ENCODE measurements around the gene ACVR1. TPM values are rescaled to one million over a fixed set of nuclear protein-coding genes. Genes with fewer than 3 reads are reported as not detected.
A peak's percentile ranks its signal among the peaks of the same experiment; 100 is the strongest.

The ACVR1 gene
- total RNA-seq, 1 donor from 2014 or later, result 35.0 TPM

DNA sequence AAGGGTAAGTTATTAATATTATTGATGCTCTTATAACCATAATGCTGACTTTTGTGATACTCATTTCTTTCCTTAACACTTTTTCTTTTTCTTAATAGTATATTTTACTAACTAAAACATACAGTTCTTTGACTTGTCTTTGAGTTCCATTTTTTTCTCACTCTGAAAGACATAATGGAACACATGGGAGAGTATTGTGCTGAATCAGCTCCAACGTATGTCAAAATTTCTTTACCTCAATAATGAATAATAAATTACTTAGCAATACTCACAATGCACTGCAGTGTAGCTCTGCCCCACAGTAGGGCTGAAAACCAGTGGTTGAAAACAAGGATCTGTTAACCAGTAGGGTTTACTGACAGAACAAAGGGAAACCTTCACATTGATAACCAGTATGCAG, 40.7 kb downstream of the ACVR1 start:
- H3K36me3 ChIP-seq, result no peaks in the 10 kb centered on the region
- no peak overlapping the region for H3K4me3 ChIP-seq
- H3K9me3 ChIP-seq, result no peaks in the 10 kb centered on the region
- H3K4me1 ChIP-seq, result peaks cover 49% of the 10 kb centered on the region
- intact Hi-C loops (cut with DNase I), result no loop called here
- no peak overlapping the region for H3K27ac ChIP-seq
- DNase-seq (no peak), ATAC-seq (no peak)
- no peaks in the 10 kb centered on the region for H3K27me3 ChIP-seq (ENCODE audit: low read depth)
- TF ChIP-seq, protein P1, sequence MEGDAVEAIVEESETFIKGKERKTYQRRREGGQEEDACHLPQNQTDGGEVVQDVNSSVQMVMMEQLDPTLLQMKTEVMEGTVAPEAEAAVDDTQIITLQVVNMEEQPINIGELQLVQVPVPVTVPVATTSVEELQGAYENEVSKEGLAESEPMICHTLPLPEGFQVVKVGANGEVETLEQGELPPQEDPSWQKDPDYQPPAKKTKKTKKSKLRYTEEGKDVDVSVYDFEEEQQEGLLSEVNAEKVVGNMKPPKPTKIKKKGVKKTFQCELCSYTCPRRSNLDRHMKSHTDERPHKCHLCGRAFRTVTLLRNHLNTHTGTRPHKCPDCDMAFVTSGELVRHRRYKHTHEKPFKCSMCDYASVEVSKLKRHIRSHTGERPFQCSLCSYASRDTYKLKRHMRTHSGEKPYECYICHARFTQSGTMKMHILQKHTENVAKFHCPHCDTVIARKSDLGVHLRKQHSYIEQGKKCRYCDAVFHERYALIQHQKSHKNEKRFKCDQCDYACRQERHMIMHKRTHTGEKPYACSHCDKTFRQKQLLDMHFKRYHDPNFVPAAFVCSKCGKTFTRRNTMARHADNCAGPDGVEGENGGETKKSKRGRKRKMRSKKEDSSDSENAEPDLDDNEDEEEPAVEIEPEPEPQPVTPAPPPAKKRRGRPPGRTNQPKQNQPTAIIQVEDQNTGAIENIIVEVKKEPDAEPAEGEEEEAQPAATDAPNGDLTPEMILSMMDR (IDR thresholded peaks at IDR 0.05), result no peak

DNA sequence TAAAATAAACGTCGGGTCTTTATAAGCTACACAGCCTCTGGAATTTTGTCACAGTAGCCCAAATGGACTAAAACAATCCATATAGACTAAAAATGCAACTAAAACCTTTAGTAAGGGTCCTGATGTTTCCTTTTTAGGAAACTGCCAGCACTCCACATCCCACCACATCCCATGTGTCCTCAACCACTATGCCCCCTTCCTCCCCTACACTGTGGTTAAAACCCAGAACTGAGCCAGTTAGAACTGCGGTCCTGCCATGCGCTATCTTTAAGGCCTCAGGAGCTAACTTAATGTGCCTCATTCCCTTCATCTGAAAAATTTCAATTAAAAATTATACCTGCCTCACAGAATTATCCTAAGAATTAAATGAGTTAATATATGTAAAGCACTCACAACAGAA, 41.1 kb downstream of the ACVR1 start:
- TF ChIP-seq, protein P1 (IDR thresholded peaks at IDR 0.05), result no peak
- no peaks in the 10 kb centered on the region for H3K36me3 ChIP-seq
- intact Hi-C loops (cut with DNase I), result no loop called here
- no peak for DNase-seq
- H3K4me1 ChIP-seq, result peaks cover 49% of the 10 kb centered on the region
- H3K4me3 ChIP-seq, result no peak overlapping the region
- H3K27me3 ChIP-seq (ENCODE audit: low read depth), result no peaks in the 10 kb centered on the region
- H3K9me3 ChIP-seq, result no peaks in the 10 kb centered on the region
- ATAC-seq, result no peak
- no peak overlapping the region for H3K27ac ChIP-seq

DNA sequence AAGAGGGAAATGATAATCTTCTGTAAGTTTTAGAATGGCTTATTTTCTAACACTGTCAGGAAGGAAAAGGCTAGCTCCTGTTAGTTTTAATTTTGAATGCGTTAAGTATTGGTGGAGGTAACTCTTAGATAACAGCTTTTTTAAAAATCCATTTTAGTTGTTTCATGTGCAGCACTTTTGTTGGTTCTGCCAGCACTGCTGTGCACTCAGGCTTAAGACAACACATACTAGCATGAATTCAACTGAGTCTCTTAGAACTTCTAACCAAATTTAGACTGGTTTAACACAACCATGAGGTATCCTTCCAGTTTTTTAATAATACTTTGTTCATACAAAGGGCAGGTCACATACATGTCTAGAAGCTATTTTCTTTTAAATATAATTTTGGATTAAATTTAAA, 42.4 kb downstream of the ACVR1 start:
- ATAC-seq (no peak), DNase-seq (no peak)
- TF ChIP-seq, protein P1 (IDR thresholded peaks at IDR 0.05), result no peak
- no peaks in the 10 kb centered on the region for H3K27me3 ChIP-seq (ENCODE audit: low read depth)
- H3K4me3 ChIP-seq, result no peak overlapping the region
- peaks cover 39% of the 10 kb centered on the region for H3K4me1 ChIP-seq
- H3K9me3 ChIP-seq, result no peaks in the 10 kb centered on the region
- H3K36me3 ChIP-seq, result no peaks in the 10 kb centered on the region
- intact Hi-C loops (cut with DNase I), result no loop called here
- H3K27ac ChIP-seq, result no peak overlapping the region

DNA sequence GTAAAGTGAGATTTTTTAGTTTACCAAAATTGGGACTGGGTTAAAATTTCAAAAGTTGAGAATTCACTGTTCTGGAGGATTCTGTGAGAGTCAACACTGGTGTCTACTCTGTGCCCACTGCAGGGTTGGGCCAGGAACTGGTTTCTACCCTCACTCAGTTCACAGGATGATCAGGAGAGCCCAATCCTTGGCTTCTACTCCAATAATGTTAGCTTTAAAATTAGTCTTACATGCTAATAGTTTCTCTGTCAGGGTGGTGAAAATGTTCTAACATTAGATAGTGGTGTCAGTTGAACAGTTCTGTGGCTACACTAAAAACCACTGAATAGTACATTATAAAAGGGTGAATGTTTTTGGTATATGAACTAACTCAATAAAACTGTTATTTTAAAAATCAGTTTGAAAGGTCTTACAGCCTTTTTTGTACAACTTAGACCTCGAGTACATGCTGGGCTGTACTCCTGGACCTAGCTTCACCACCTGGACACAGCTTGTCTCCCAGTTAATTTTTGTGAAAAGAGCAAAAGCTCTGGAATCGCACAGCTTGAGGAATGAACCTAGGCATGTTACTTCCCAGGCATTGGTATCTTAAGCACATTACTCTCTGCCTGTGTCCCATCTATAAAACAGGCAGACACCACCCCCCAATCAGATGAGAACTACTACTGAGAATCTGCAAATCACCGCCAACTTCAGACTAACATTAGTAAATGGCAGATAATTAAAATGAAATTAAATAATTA, 44.4 kb downstream of the ACVR1 start:
- intact Hi-C loops (cut with DNase I), result no loop called here
- DNase-seq (no peak), ATAC-seq (peak in 1 of 2 donors; percentile 31)
- Histone ChIP-seq H3K9me3 (no peaks in the 10 kb centered on the region), H3K36me3 (no peaks in the 10 kb centered on the region), H3K27me3 (ENCODE audit: low read depth) (no peaks in the 10 kb centered on the region), H3K27ac (peak overlapping the region; percentile 19), H3K4me1 (peaks cover 19% of the 10 kb centered on the region), H3K4me3 (no peak overlapping the region)
- TF ChIP-seq, protein P1 (IDR thresholded peaks at IDR 0.05), result no peak

DNA sequence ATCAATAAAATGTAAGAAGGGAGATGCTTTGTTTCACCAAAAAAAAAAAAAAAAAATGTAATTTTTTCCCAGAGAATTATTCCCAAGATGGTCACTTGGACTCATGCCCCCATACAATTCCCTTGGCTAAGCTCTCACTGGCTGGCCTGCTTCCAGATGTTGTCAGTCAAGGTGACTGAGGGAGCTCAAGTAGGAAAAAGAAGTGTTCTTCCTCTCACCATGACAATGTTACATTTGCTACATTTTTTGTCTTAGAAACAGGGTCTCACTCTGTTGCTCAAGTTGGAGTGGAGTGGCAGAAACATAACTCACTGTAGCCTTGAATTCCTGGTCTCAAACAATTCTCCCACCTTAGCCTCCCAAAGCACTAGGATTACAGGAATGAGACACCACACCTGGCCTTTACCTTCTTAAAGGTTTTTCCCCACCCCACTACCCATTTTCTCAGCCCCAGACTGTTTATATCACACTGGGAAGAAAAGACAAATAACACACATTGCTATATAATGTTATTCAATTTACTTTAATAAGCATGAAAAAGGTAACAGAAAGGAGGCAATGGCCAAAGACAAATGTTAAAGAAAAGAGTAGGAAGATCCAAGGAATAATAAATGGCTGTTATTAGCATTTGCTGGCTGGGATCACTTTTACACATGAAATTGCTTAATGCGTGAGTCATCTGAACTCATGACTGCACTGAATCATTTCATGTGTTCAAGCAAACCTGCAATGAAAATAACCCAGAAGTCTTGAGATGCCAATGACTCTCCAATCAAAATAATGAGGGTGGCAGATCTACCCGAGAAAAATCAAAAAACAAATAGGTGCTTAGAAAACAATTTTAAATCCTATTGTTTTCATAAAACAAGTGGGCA, 45.2 kb downstream of the ACVR1 start:
- H3K27me3 ChIP-seq (ENCODE audit: low read depth), result no peaks in the 10 kb centered on the region
- TF ChIP-seq, protein P1 (IDR thresholded peaks at IDR 0.05), result no peak
- H3K4me3 ChIP-seq, result no peak overlapping the region
- intact Hi-C loops (cut with DNase I), result no loop called here
- H3K4me1 ChIP-seq, result peaks cover 13% of the 10 kb centered on the region
- no peaks in the 10 kb centered on the region for H3K9me3 ChIP-seq
- H3K36me3 ChIP-seq, result no peaks in the 10 kb centered on the region
- ATAC-seq (peak; percentile 67 to 89), DNase-seq (no peak)
- H3K27ac ChIP-seq, result peak overlapping the region; percentile 32

Data from lower lobe of right lung (tissue), 2 donors.